ENCODE results near the gene ACOT13.

DNA sequence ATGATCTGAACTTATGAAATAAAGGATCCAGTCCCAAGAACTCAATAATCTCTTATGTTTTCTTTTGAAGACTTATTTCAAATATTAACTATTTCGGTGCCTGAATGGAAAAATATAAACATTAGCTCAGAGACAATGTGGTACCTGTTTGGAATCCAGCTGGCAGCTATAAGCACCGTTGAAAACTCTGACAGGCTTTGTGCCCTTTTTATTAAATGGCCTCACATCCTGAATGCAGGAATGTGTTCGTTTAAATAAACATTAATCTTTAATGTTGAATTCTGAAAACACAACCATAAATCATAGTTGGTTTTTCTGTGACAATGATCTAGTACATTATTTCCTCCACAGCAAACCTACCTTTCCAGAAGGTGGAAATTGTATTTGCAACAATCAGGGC lies 16.5 kb upstream of the ACOT13 start:
- TF ChIP-seq EZH2 (IDR thresholded peaks at IDR 0.05; ENCODE audit: borderline replicate concordance, low read length) (no peak), CTCF (IDR thresholded peaks at IDR 0.05; ENCODE audit: low read length) (no peak)
